H1 (cell line): ENCODE data around the gene SMYD3. TPM values are rescaled to one million over a fixed set of nuclear protein-coding genes. Genes with fewer than 3 reads are reported as not detected.

Experiments
- CTCF ChIA-PET: fragments of 300-600 bp; sonication (Branson Sonifier 250); formaldehyde crosslinking; loops from one replicate; lab custom pipeline; 2021; ENCODE audit not compliant: partially characterized antibody; lab: Charles Lee
- POLR2A ChIA-PET: fragments of 300-600 bp; sonication (Branson Sonifier 250); formaldehyde crosslinking; loops from one replicate; lab custom pipeline; 2021; ENCODE audit warnings: inconsistent platforms; ENCODE audit not compliant: partially characterized antibody; lab: Charles Lee
- DNase-seq, 2 experiments: peaks; one replicate each; pipeline versions ENCODE4 v3.0.0 to v3.0.0-alpha.2; 2010 to 2022; ENCODE audit warnings: low spot score in 2 of 2, low read depth in 1 of 2, mixed read lengths in 1 of 2
- FAIRE-seq: peaks from 2 replicates; lab custom pipeline; 2011; peaks lifted over from hg19 to GRCh38; lab: Jason Lieb, UNC
- H2AFZ ChIP-seq: 2 replicates; pipeline ENCODE4 v1.8.1; 2012; ENCODE audit warnings: low read length, inconsistent platforms
- H2AK5ac ChIP-seq: 2 replicates; pipeline ENCODE4 v1.6.1; 2013; ENCODE audit warnings: low read depth, low read length
- H2BK120ac ChIP-seq: replicated peaks from 2 replicates; pipeline ENCODE3; 2013; ENCODE audit warnings: low read depth, low read length, inconsistent platforms
- H2BK12ac ChIP-seq: 2 replicates; pipeline ENCODE4 v1.6.1; 2013; ENCODE audit warnings: low read depth, low read length
- H2BK15ac ChIP-seq: 2 replicates; pipeline ENCODE4 v1.6.1; 2013; ENCODE audit warnings: low read length
- H2BK20ac ChIP-seq: 2 replicates; pipeline ENCODE4 v1.6.1; 2013; ENCODE audit warnings: low read length
- H2BK5ac ChIP-seq: 2 replicates; pipeline ENCODE4 v1.6.1; 2013; ENCODE audit warnings: low read depth, low read length
- H3K14ac ChIP-seq: 2 replicates; pipeline ENCODE4 v1.6.1; 2013; ENCODE audit warnings: inconsistent platforms; ENCODE audit not compliant: insufficient read length
- H3K18ac ChIP-seq: 2 replicates; pipeline ENCODE4 v1.6.1; 2013; ENCODE audit warnings: low read length; ENCODE audit errors: extremely low read depth
- H3K23ac ChIP-seq: 2 replicates; pipeline ENCODE4 v1.6.1; 2013; ENCODE audit warnings: inconsistent platforms; ENCODE audit not compliant: insufficient read length
- H3K23me2 ChIP-seq: 2 replicates; pipeline ENCODE4 v1.6.1; 2013; ENCODE audit warnings: low read depth, low read length
- H3K27ac ChIP-seq: 2 replicates; pipeline ENCODE4 v1.6.1; 2011; ENCODE audit warnings: low read depth, low read length, inconsistent platforms
- H3K27me3 ChIP-seq, 4 experiments: replicated peaks in 1 of 4; 1 replicate in 1 of 4; 2 replicates in 3 of 4; pipeline versions ENCODE4 v1.6.1 to v1.8.1; 2011 to 2013; ENCODE audit warnings: low read length in 3 of 4, mild to moderate bottlenecking in 3 of 4, inconsistent platforms in 2 of 4, mixed read lengths in 2 of 4, moderate library complexity in 1 of 4; ENCODE audit not compliant: control insufficient read depth in 3 of 4, insufficient read depth in 3 of 4; ENCODE audit errors: extremely low read depth in 1 of 4
- H3K36me3 ChIP-seq, 4 experiments: 2 replicates each; pipeline versions ENCODE4 v1.6.1 to v1.8.1; 2011 to 2013; ENCODE audit warnings: mild to moderate bottlenecking in 4 of 4, low read length in 3 of 4, moderate library complexity in 2 of 4, control low read depth in 1 of 4, inconsistent platforms in 1 of 4; ENCODE audit not compliant: insufficient read depth in 4 of 4, control insufficient read depth in 2 of 4
- H3K4ac ChIP-seq: replicated peaks from 2 replicates; pipeline ENCODE3; 2013; ENCODE audit warnings: low read length, low read depth, mixed read lengths, inconsistent platforms; ENCODE audit not compliant: insufficient read length
- H3K4me1 ChIP-seq, 4 experiments: replicated peaks in 1 of 4; 1 replicate in 1 of 4; 2 replicates in 3 of 4; pipeline versions ENCODE4 v1.6.1 to v1.8.1; 2011 to 2013; ENCODE audit warnings: low read length in 3 of 4, inconsistent platforms in 2 of 4, mixed read lengths in 1 of 4; ENCODE audit not compliant: insufficient read depth in 4 of 4, control insufficient read depth in 3 of 4
- H3K4me2 ChIP-seq, 2 experiments: 2 replicates each; pipeline versions ENCODE4 v1.6.1 to v1.8.1; 2011 to 2013; ENCODE audit warnings: low read depth in 2 of 2, low read length in 2 of 2, control low read depth in 1 of 2, inconsistent platforms in 1 of 2, mild to moderate bottlenecking in 1 of 2; ENCODE audit not compliant: insufficient read depth in 1 of 2
- H3K4me3 ChIP-seq, 4 experiments: fragments of 200-600, 300-600 bp in 1 of 4; sonication (generic), shearing (Covaris generic), sonication (Bioruptor Twin) in 1 of 4; 2 replicates each; pipeline versions ENCODE4 v1.5.1 to v1.8.1; 2011 to 2016; ENCODE audit warnings: low read length in 4 of 4, low read depth in 3 of 4, control low read depth in 2 of 4, inconsistent platforms in 2 of 4, mild to moderate bottlenecking in 2 of 4, mixed read lengths in 1 of 4, moderate library complexity in 1 of 4; ENCODE audit not compliant: insufficient read depth in 2 of 4; ENCODE audit errors: extremely low read depth in 1 of 4
- H3K56ac ChIP-seq: replicated peaks from 2 replicates; pipeline ENCODE3; 2013; ENCODE audit warnings: low read depth, mild to moderate bottlenecking, mixed read lengths, low read length, inconsistent platforms; ENCODE audit not compliant: insufficient read length
- H3K79me1 ChIP-seq: 2 replicates; pipeline ENCODE4 v1.6.1; 2013; ENCODE audit warnings: low read depth, low read length, control low read depth
- H3K79me2 ChIP-seq, 2 experiments: 2 replicates each; pipeline versions ENCODE4 v1.6.1 to v1.8.1; 2012 to 2013; ENCODE audit warnings: low read length in 2 of 2, mild to moderate bottlenecking in 2 of 2, inconsistent platforms in 1 of 2; ENCODE audit not compliant: insufficient read depth in 2 of 2, control insufficient read depth in 1 of 2
- H3K9ac ChIP-seq, 4 experiments: replicated peaks in 1 of 4; 1 replicate in 1 of 4; 2 replicates in 3 of 4; pipeline versions ENCODE4 v1.6.1 to v1.8.1; 2011 to 2013; ENCODE audit warnings: low read depth in 3 of 4, low read length in 3 of 4, control low read depth in 2 of 4, mild to moderate bottlenecking in 2 of 4, moderate library complexity in 2 of 4, inconsistent platforms in 1 of 4; ENCODE audit errors: extremely low read depth in 1 of 4
- H3K9me3 ChIP-seq, 2 experiments: 2 replicates each; pipeline versions ENCODE4 v1.6.1 to v1.8.1; 2012 to 2013; ENCODE audit warnings: mild to moderate bottlenecking in 2 of 2, moderate library complexity in 2 of 2, control low read depth in 1 of 2, inconsistent platforms in 1 of 2, low read depth in 1 of 2, low read length in 1 of 2, mixed read lengths in 1 of 2; ENCODE audit not compliant: insufficient read depth in 2 of 2
- H4K20me1 ChIP-seq, 2 experiments: replicated peaks in 1 of 2; 2 replicates each; pipeline versions ENCODE3 to v1.8.1; 2011 to 2013; ENCODE audit warnings: inconsistent platforms in 2 of 2, low read length in 2 of 2, mild to moderate bottlenecking in 1 of 2; ENCODE audit not compliant: insufficient read depth in 2 of 2, control insufficient read depth in 1 of 2
- H4K5ac ChIP-seq: 2 replicates; pipeline ENCODE4 v1.6.1; 2013; ENCODE audit warnings: low read length, low read depth, mixed read lengths, inconsistent platforms; ENCODE audit not compliant: insufficient read length
- H4K8ac ChIP-seq: 2 replicates; pipeline ENCODE4 v1.8.0; 2013; ENCODE audit warnings: mild to moderate bottlenecking, moderate library complexity, low read length, inconsistent platforms; ENCODE audit not compliant: insufficient read depth; ENCODE audit errors: extremely low read depth
- H4K91ac ChIP-seq: replicated peaks from 2 replicates; pipeline ENCODE3; 2013; ENCODE audit warnings: low read length, mixed read lengths, inconsistent platforms; ENCODE audit not compliant: insufficient read length
- CBX5 ChIP-seq: fragments of 300-800, 300-1000 bp; sonication (generic); IDR thresholded peaks from 2 replicates; pipeline ENCODE4 v1.7.1; 2016; ENCODE audit warnings: antibody characterized with exemption, low read length, low read depth
- CHD1 ChIP-seq: IDR thresholded peaks from 2 replicates; pipeline ENCODE4 v1.6.1; 2012; ENCODE audit warnings: low read depth, low read length, improper control_type of control experiment
- E2F6 ChIP-seq: IDR thresholded peaks from 2 replicates; pipeline ENCODE4 v1.6.1; 2012; ENCODE audit warnings: inconsistent platforms
- EGR1 ChIP-seq: IDR thresholded peaks from 2 replicates; pipeline ENCODE4 v1.6.1; 2011; ENCODE audit warnings: low read depth, low read length, borderline replicate concordance
- HDAC2 ChIP-seq, 2 experiments: fragments of 300-600 bp in 1 of 2; sonication (generic) in 1 of 2; IDR thresholded peaks; 2 replicates each; pipeline ENCODE4 v1.6.1; 2011 to 2012; ENCODE audit warnings: low read depth in 2 of 2, low read length in 2 of 2, mild to moderate bottlenecking in 2 of 2, moderate library complexity in 2 of 2, borderline replicate concordance in 1 of 2, inconsistent platforms in 1 of 2
- KDM5A ChIP-seq: fragments of 200-600 bp; IDR thresholded peaks from 2 replicates; pipeline ENCODE4 v1.7.1; 2012; ENCODE audit warnings: mild to moderate bottlenecking, low read length, inconsistent platforms, mixed read lengths
- MAX ChIP-seq: IDR thresholded peaks from 2 replicates; pipeline ENCODE4 v1.6.1; 2012; ENCODE audit warnings: inconsistent platforms
- POLR2A ChIP-seq, 2 experiments: IDR thresholded peaks; 1 replicate in 1 of 2; 2 replicates in 1 of 2; pipeline ENCODE4 v1.6.1; 2011; ENCODE audit warnings: low read depth in 2 of 2, low read length in 2 of 2, mild to moderate bottlenecking in 2 of 2; ENCODE audit errors: control extremely low read depth in 1 of 2
- SUZ12 ChIP-seq: fragments of 200-600 bp; sonication (generic); IDR thresholded peaks from 2 replicates; pipeline ENCODE4 v1.6.1; 2012; ENCODE audit warnings: mild to moderate bottlenecking, inconsistent platforms, low read length, moderate library complexity, mixed read lengths
- TBP ChIP-seq: IDR thresholded peaks from 2 replicates; pipeline ENCODE4 v1.6.1; 2011; ENCODE audit warnings: low read depth, low read length, improper control_type of control experiment
- TEAD4 ChIP-seq: IDR thresholded peaks from 2 replicates; pipeline ENCODE4 v1.6.1; 2012; ENCODE audit warnings: low read depth, low read length, inconsistent platforms, mixed read lengths
- USF2 ChIP-seq: IDR thresholded peaks from 2 replicates; pipeline ENCODE4 v1.6.1; 2011; ENCODE audit warnings: low read length, improper control_type of control experiment
- polyA plus RNA-seq, 7 experiments: library from polyadenylated mRNA; depleted of rRNA in 3 of 7; stranded (reverse) in 5 of 7; unstranded in 2 of 7; fragments of >200 nt in 5 of 7; fragments of 200-250 nt in 2 of 7; gene quantifications; 1 replicate in 5 of 7; 2 replicates in 1 of 7; 4 replicates in 1 of 7; pipeline versions ENCODE4 v1.2.1 to v1.2.3, GENCODE V29; 2011 to 2013; ENCODE audit warnings: missing spikeins in 2 of 7, mixed read lengths in 2 of 7
- total RNA-seq: library from RNA; stranded (reverse); fragmentation: NEBNext Ultra II Directional; extraction: Animal tissue kit (Norgen Biotek cat#: 25700); gene quantifications from 2 replicates; pipeline ENCODE4 v1.2.1, GENCODE V29; 2021
- TF ChIP-seq, protein P1 (sequence below): IDR thresholded peaks from 2 replicates; pipeline ENCODE4 v1.6.1; 2011; ENCODE audit warnings: low read depth, mild to moderate bottlenecking, low read length; ENCODE audit not compliant: insufficient read depth

Gene SMYD3
- total and polyA plus RNA-seq, 2 of the 8 experiments (the other 6 are each of a cell fraction or from before 2014, with no cell fraction given): 17.3 to 25.4 TPM

- ChIA-PET POLR2A (no interaction called here), CTCF (no interaction called here)
- no peak overlapping the region for H2BK120ac ChIP-seq
- no peaks in the 10 kb centered on the region for H3K79me2 ChIP-seq
- H3K23ac ChIP-seq: no peak overlapping the region
- no peak overlapping the region for H3K4ac ChIP-seq
- no peak overlapping the region for H3K4me3 ChIP-seq
- no peak overlapping the region for H2BK12ac ChIP-seq
- H3K9ac ChIP-seq: no peak overlapping the region
- H3K4me1 ChIP-seq: peaks cover 0 to 7% (median 4%) of the 10 kb centered on the region in 4 experiments; a peak in 5 of 7 replicates
- DNase-seq: no peak
- peaks cover 8 to 10% of the 10 kb centered on the region in 2 experiments; a peak in 3 of 4 replicates for H3K9me3 ChIP-seq
- no peak overlapping the region for H3K18ac ChIP-seq
- no peak overlapping the region for H4K8ac ChIP-seq
- no peaks in the 10 kb centered on the region for H3K36me3 ChIP-seq
- H4K20me1 ChIP-seq: no peaks in the 10 kb centered on the region
- no peak for FAIRE-seq
- no peak overlapping the region for H2AK5ac ChIP-seq
- no peaks in the 10 kb centered on the region; the same call in 1 of the 2 replicates for H3K79me1 ChIP-seq
- H3K27me3 ChIP-seq: no peaks in the 10 kb centered on the region
- H3K56ac ChIP-seq: no peak overlapping the region
- no peak overlapping the region for H2AFZ ChIP-seq
- H3K27ac ChIP-seq: no peak overlapping the region
- H4K5ac ChIP-seq: no peak overlapping the region
- H3K4me2 ChIP-seq: no peak overlapping the region
- no peak overlapping the region for H2BK5ac ChIP-seq
- no peak overlapping the region for H2BK20ac ChIP-seq
- no peak overlapping the region for H4K91ac ChIP-seq
- H2BK15ac ChIP-seq: no peak overlapping the region
- no peak overlapping the region for H3K14ac ChIP-seq
- H3K23me2 ChIP-seq: no peaks in the 10 kb centered on the region
- TF ChIP-seq TEAD4 (no peak), SUZ12 (no peak), EGR1 (no peak), POLR2A (IDR thresholded peaks at IDR 0.05; ENCODE audit: control extremely low read depth in 1 of 2, low read depth in 2 of 2, low read length in 2 of 2) (no peak), KDM5A (no peak), USF2 (no peak), CBX5 (no peak), MAX (no peak), HDAC2 (IDR thresholded peaks at IDR 0.05; ENCODE audit: borderline replicate concordance in 1 of 2, low read depth in 2 of 2, low read length in 2 of 2) (no peak), CHD1 (no peak), TBP (no peak), E2F6 (no peak)
- TF ChIP-seq, protein P1, sequence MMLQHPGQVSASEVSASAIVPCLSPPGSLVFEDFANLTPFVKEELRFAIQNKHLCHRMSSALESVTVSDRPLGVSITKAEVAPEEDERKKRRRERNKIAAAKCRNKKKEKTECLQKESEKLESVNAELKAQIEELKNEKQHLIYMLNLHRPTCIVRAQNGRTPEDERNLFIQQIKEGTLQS: no peak
Observed at GRCh38 chr1:246216906-246217305, 290.2 kb downstream of the SMYD3 start.
